PC-3 (cell line): ENCODE results near the gene SOX18. TPM values are rescaled to one million over a fixed set of nuclear protein-coding genes. Genes with fewer than 3 reads are reported as not detected.
A peak's percentile ranks its signal among the peaks of the same experiment; 100 is the strongest.

ENCODE experiments used
- ATAC-seq: fragments of 200-7000 bp; cut with Tn5 transposase; 2 replicates; pipeline ENCODE4 v1.9.1; 2020; ENCODE audit warnings: mild to moderate bottlenecking, moderate library complexity
- BruUV-seq: library from RNA; stranded (reverse); fragments of 400-500 nt; replicated peaks from 2 replicates; lab custom pipeline; 2021; lab: Mats Ljungman, UMichigan
- CTCF ChIA-PET: fragments of 300-600 bp; sonication (Branson Sonifier 250); formaldehyde crosslinking; loops from one replicate; lab custom pipeline; 2022; ENCODE audit warnings: antibody characterized with exemption; lab: Charles Lee
- POLR2A ChIA-PET: fragments of 300-600 bp; sonication (Branson Sonifier 250); formaldehyde crosslinking; loops from one replicate; lab custom pipeline; 2022; ENCODE audit warnings: antibody characterized with exemption; ENCODE audit not compliant: unreplicated experiment; lab: Charles Lee
- DNase-seq: peaks from one replicate; pipeline ENCODE4 v3.0.0-alpha.2; 2015
- H2AFZ ChIP-seq: fragments of 300-600 bp; sonication (generic); 2 replicates; pipeline ENCODE4 v1.6.0; 2016; ENCODE audit warnings: antibody characterized with exemption, low read length
- H3F3A ChIP-seq: fragments of 300-600 bp; sonication (generic); one replicate; pipeline ENCODE4 v1.6.0; 2017; ENCODE audit warnings: antibody characterized with exemption, low read length, control low read depth, mild to moderate bottlenecking; ENCODE audit not compliant: unreplicated experiment
- H3K27ac ChIP-seq: fragments of 300-600 bp; sonication (generic); 2 replicates; pipeline ENCODE4 v1.5.1; 2016; ENCODE audit warnings: mild to moderate bottlenecking, low read length
- H3K27me3 ChIP-seq: fragments of 300-600 bp; sonication (generic); 2 replicates; pipeline ENCODE4 v1.6.1; 2016; ENCODE audit warnings: low read length, mixed read lengths
- H3K36me3 ChIP-seq: fragments of 300-600 bp; sonication (generic); 2 replicates; pipeline ENCODE4 v1.6.1; 2016; ENCODE audit warnings: low read depth, mixed run types, low read length, mixed read lengths
- H3K4me1 ChIP-seq: fragments of 300-600 bp; sonication (generic); 2 replicates; pipeline ENCODE4 v1.5.1; 2016; ENCODE audit warnings: low read length; ENCODE audit not compliant: insufficient read depth
- H3K4me2 ChIP-seq: fragments of 300-600 bp; sonication (generic); 2 replicates; pipeline ENCODE4 v1.6.0; 2016; ENCODE audit warnings: low read length
- H3K4me3 ChIP-seq: fragments of 300-600 bp; sonication (generic); 2 replicates; pipeline ENCODE4 v1.5.1; 2016; ENCODE audit warnings: mild to moderate bottlenecking, low read length, mixed read lengths
- H3K79me2 ChIP-seq: fragments of 300-600 bp; sonication (generic); 2 replicates; pipeline ENCODE4 v1.6.1; 2017; ENCODE audit warnings: low read length, mixed read lengths
- H3K9ac ChIP-seq: fragments of 300-600 bp; sonication (generic); 2 replicates; pipeline ENCODE4 v1.6.0; 2016; ENCODE audit warnings: mild to moderate bottlenecking, low read length
- H3K9me2 ChIP-seq: fragments of 300-600 bp; sonication (generic); replicated peaks from 2 replicates; pipeline ENCODE4 v1.6.1; 2016; ENCODE audit warnings: mixed run types, low read length, mixed read lengths
- H3K9me3 ChIP-seq: fragments of 300-600 bp; sonication (generic); 2 replicates; pipeline ENCODE4 v1.6.1; 2016; ENCODE audit warnings: low read length, mixed read lengths
- H4K20me1 ChIP-seq: fragments of 300-600 bp; sonication (generic); 2 replicates; pipeline ENCODE4 v1.6.1; 2016; ENCODE audit warnings: low read length, mixed read lengths
- EZH2 ChIP-seq: fragments of 300-600 bp; sonication (generic); IDR thresholded peaks from one replicate; pipeline ENCODE4 v1.6.1; 2017; ENCODE audit warnings: antibody characterized with exemption, mild to moderate bottlenecking, low read length; ENCODE audit not compliant: unreplicated experiment
- EZH2phosphoT487 ChIP-seq: fragments of 300-600 bp; sonication (generic); IDR thresholded peaks from 2 replicates; pipeline ENCODE4 v1.6.1; 2018; ENCODE audit warnings: mild to moderate bottlenecking, antibody characterized with exemption, low read length, borderline replicate concordance
- intact Hi-C: fragments of 100-400 bp; cut with micrococcal nuclease; formaldehyde crosslinking; loops from 2 replicates; pipeline ENCODE4 v1.9.0; 2023
- total RNA-seq: library from RNA; depleted of rRNA; stranded (reverse); fragments of >200 nt; gene quantifications from 2 replicates; pipeline ENCODE4 v1.2.3, GENCODE V29; 2014
- TF ChIP-seq, protein P1 (sequence below): fragments of 300-600 bp; sonication (generic); conservative IDR thresholded peaks from 2 replicates; pipeline ENCODE4 v1.5.1; 2017; ENCODE audit warnings: antibody characterized with exemption, low read depth, mild to moderate bottlenecking, low read length

Gene SOX18
- total RNA-seq, 1 experiment from 2014 or later, result 1.5 TPM

- BruUV-seq, result no TSS peak
- intact Hi-C loops, result no loop called here
- Histone ChIP-seq H3K9me3 (no peaks in the 10 kb centered on the region), H3K9ac (no peak overlapping the region), H3K79me2 (no peaks in the 10 kb centered on the region), H3K9me2 (no peaks in the 10 kb centered on the region), H3K27me3 (no peaks in the 10 kb centered on the region), H2AFZ (no peak overlapping the region), H3K4me3 (no peak overlapping the region), H4K20me1 (no peaks in the 10 kb centered on the region), H3F3A (no peaks in the 10 kb centered on the region), H3K4me1 (peaks cover 10% of the 10 kb centered on the region), H3K27ac (no peak overlapping the region), H3K36me3 (no peaks in the 10 kb centered on the region), H3K4me2 (no peak overlapping the region)
- ChIA-PET CTCF (no interaction called here), POLR2A (no interaction called here)
- TF ChIP-seq EZH2, result no peak
- TF ChIP-seq EZH2phosphoT487, result no peak
- TF ChIP-seq, protein P1, sequence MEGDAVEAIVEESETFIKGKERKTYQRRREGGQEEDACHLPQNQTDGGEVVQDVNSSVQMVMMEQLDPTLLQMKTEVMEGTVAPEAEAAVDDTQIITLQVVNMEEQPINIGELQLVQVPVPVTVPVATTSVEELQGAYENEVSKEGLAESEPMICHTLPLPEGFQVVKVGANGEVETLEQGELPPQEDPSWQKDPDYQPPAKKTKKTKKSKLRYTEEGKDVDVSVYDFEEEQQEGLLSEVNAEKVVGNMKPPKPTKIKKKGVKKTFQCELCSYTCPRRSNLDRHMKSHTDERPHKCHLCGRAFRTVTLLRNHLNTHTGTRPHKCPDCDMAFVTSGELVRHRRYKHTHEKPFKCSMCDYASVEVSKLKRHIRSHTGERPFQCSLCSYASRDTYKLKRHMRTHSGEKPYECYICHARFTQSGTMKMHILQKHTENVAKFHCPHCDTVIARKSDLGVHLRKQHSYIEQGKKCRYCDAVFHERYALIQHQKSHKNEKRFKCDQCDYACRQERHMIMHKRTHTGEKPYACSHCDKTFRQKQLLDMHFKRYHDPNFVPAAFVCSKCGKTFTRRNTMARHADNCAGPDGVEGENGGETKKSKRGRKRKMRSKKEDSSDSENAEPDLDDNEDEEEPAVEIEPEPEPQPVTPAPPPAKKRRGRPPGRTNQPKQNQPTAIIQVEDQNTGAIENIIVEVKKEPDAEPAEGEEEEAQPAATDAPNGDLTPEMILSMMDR, result no peak
- DNase-seq, result peak; percentile 10
- no peak for ATAC-seq
These were observed 6.6 kb upstream of the SOX18 start for GRCh38 chr20:64055893-64056638.

DNA sequence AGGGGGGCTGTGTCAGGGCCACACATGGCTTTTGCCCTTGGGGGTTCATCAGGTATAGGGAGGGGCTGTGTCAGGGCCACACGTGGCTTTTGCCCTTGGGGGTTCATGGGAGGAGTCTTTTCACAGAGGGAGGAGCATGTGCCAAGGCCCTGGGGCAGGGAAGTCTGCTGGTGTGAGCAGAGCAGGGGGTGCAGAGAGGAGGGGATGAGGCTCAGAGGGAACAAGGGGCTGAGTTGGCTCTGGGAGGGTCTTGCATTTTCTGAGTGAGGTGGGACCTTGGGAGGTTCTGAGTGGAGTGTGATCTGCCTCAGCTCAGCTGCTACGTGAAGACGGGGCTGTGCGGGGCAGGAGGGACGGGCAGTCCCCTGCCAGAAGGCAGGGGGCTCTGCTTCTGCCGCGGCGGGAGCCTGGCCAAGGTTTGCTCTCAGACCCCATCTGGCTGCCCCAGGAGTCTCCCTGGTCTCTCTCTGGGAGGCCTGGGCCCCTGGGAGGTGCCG lies 6.0 kb upstream of the SOX18 start:
- Histone ChIP-seq H3F3A (no peaks in the 10 kb centered on the region), H3K36me3 (no peaks in the 10 kb centered on the region), H3K4me2 (no peak overlapping the region), H3K9me2 (no peaks in the 10 kb centered on the region), H3K9ac (no peak overlapping the region), H3K4me3 (no peak overlapping the region), H2AFZ (no peak overlapping the region), H3K9me3 (no peaks in the 10 kb centered on the region), H3K79me2 (no peaks in the 10 kb centered on the region), H4K20me1 (no peaks in the 10 kb centered on the region), H3K27me3 (no peaks in the 10 kb centered on the region), H3K27ac (no peak overlapping the region), H3K4me1 (peaks cover 10% of the 10 kb centered on the region)
- POLR2A ChIA-PET, result no interaction called here
- DNase-seq (no peak), ATAC-seq (no peak)
- BruUV-seq, result no TSS peak
- TF ChIP-seq EZH2 (no peak), EZH2phosphoT487 (no peak)
- TF ChIP-seq, protein P1, result no peak
- CTCF ChIA-PET, result interaction anchor here (0.6 kb wide), 1 partner anchor 180 kb away, joined by 3 read pairs; no protein-coding TSS in a partner anchor
- intact Hi-C loops, result no loop called here
